ENCODE results near the gene LBX2. TPM values are rescaled to one million over a fixed set of nuclear protein-coding genes. Genes with fewer than 3 reads are reported as not detected.
"Not testable (repeated sequence)": the region's sequence is repeated elsewhere in the genome, so short reads cannot be mapped to it uniquely, and the experiment has no call there.

The LBX2 gene
- total RNA-seq, 1 donor from 2014 or later = 3.3 TPM

DNA sequence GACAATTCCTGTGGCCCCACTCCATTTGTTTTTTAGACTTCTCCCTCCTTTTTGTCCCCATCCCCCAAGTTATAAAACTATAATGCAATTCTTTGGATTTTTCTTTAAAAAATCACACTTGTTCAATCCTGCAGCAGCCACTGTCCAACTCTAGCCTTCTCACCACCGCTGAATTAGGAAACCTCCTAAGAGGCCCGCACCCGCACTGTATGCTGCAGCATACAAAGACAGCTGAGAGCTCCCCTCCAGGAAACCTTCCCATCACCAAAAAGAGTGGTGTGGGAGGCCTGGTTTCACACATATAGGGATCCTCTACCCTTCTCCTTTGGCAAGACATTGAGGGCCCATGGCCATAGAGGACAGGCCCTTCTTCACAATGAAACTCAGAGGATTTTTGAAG is 5.2 kb upstream of the LBX2 start:
- DNase-seq (ENCODE audit: low spot score) = no peak

DNA sequence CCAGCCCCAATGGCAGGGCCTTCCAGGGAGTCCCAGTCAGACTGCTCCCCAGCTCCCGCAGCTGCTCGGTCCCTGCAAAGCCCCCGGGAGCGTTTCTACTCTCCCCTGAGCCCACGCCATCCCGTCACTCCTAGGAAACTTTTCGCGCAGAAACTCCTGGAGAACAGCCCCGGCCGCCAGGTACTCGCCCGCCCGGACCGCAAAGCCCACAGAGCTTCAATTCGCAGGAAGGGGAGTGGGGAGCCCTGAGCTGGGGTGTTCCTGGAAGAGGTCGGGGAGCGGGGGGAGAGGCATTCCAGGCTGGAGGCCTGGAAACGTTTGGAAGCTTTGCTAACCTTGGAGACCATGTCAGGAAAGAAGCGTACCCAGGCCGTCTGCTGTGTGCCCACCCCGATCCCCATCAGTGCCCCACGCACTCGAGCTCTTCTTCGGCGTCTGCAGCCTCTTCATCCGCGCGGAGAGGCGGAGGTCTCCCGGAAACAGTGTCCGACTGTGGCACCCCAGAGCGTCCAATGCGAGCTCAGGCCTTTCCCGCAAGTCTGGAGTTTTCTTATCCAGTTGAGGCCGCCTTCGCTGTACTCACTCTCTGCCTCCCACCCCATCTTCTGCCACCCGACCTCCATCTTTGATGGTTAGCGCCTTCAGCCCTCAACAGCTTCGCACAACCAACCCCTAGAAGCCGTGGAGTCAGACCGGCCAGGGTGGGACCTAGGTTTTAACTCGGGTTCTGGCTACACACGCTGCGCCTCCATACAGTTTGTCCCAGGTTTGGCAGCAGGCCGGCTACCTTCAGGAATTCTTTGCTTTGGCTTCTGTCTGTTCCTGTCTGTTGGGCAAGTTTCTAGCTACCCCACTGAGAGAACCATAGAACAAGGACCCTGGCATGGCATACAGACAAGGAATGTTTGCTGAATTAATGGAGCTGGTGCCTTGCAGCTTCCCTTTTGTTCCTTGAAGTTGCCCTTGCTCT is 4.4 kb upstream of the LBX2 start:
- no peak for DNase-seq (ENCODE audit: low spot score)

DNA sequence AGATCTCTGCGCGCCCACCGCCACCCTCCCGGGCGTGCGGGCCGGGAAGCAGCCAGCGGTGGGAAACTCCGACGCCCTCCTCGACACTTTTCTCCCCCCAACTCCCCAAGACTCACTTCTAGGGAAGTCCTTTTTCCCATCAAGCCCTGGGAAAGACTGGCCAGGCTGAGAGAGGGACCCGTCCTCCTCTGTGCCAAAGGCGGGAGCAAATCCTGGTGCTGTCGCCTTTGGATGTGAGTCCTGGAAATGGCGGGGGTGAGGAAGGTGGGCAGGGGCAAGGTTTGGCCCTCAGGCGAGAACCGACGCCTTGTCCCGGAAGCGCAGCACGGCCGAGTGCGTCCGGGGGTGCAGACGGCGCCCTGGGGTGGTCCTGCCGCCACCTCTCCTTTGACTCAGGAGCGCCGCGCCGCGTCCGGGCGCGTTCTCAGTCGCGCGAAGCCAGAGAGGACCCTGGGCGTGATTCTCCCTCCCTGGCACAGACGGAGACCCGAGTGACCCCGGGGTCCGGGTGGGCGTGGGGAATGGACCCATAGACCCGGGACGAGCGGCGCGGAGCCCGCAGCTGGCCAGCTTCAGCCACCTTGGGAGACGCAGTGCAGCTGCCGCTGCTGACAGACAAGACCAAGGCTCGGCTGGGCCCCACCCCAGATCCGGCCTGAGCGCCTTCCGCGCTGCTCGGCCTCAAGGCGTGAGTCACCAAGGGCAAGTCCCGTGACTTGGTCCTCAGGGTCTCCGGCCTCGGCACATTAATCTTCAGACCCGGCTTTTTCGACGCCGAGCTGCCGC is 3.5 kb upstream of the LBX2 start:
- peak; percentile 84 for DNase-seq (ENCODE audit: low spot score)

DNA sequence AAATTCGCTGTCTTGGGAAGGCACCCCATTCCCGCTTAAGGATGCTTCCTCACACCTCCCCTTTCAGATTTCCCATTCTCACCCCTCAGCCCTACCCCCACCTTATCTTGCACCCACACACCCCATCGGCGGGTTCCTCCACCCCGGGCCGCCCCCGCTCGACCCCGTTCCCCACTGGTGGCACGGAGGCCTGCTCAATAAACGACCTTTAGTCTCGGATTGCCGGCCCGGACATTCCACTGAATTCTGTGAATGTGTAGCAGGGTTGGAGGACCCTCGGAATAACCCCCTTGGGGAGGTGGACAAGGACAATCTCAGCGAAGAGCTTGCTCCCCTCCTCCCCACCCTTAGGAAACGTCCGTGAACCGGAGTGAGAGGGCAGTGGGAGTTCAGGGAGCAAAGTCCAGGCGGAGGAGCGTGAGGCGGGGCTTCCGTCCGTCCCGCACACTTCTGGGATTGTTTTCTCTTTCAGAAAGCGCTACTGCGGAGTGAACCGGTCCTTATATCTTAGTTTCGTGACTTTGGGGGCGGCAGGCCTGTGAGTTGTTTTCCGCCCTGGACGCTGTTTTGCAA is 2.8 kb upstream of the LBX2 start:
- peak; percentile 64 for DNase-seq (ENCODE audit: low spot score)

DNA sequence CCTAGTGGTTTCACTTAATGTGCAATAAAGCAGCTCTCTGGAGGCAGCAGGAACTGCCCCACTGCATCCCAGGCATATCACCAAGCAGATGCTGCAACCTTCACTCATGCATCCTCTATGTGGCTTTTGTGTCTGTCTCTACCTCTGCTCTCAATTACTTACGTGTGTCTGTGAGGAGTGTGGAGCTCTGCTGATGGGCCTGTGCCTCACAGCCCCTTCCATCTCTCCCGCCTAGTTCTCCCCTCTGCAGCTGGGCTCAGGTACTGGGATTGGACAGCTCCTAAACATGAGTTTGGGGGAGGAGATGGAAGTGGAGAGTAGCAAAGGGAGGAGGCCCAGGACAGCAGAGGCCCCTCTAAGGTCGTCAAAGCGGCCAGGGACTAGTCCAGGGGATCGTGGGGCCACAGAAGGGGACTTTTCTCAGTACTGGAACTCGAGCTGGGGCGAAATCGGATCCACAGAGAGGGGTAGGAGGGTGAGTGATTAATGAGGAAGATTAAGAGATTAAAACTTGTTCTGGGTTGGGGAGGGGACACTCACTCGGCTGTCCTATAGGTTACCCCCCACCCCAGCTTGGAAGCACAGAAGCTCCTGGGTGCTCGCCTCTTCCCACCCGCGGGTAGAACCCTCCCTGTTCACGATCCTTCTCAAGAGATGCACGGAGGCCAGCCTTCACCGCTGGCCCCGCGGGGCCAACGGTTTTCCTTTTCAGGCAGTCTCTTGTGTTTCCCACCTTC is 2.1 kb upstream of the LBX2 start:
- no peak for DNase-seq (ENCODE audit: low spot score)

DNA sequence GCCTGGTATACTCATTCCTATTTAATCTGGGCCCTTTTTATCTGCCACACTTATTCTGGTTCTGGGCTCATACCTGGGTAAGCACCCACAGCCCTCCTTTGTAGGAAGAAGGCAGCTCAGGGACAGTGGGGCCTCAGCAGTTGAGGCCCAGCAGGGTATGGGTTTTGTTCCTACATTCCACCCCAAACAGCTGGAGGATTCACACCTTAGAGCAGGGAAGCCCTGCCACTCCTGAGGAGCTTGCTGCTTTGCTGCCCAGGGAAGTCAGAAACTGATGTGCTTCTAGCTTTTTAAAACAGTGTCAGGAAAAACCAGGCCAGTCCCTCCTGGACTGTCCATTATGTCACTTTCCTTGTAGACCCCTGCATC is 1.2 kb upstream of the LBX2 start:
- no peak for DNase-seq (ENCODE audit: low spot score)

DNA sequence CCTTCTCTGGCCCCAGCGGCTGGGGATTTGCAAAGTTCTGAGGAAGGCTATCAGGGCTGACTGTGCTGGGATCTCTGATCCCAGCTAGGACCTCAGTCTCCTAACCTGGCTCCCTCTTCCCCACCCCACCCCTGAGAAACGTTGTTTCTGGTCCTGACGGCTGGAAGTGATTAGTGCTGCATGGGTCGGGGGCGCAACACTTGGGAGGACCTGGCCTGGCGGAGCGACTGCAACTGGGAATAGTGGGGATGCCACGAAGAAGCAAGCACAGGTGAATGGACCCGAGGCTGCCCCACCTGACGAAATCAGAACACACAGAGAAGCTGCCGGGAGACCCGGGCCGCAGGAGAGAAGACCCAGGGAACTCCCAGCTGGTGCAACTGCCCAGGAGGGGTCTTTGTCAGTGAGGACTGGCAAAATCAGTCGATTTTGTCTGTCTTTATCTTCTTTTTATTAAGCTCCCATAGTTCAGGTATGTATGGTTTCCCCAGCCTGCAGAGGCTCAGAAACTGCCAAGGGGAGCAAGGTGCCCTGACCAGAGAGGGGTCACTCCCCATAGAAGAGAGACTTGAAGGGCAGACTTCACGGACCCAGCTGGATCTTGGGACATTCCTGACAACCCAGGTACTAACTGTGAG is 656 bp upstream of the LBX2 start:
- DNase-seq (ENCODE audit: low spot score) = no peak

DNA sequence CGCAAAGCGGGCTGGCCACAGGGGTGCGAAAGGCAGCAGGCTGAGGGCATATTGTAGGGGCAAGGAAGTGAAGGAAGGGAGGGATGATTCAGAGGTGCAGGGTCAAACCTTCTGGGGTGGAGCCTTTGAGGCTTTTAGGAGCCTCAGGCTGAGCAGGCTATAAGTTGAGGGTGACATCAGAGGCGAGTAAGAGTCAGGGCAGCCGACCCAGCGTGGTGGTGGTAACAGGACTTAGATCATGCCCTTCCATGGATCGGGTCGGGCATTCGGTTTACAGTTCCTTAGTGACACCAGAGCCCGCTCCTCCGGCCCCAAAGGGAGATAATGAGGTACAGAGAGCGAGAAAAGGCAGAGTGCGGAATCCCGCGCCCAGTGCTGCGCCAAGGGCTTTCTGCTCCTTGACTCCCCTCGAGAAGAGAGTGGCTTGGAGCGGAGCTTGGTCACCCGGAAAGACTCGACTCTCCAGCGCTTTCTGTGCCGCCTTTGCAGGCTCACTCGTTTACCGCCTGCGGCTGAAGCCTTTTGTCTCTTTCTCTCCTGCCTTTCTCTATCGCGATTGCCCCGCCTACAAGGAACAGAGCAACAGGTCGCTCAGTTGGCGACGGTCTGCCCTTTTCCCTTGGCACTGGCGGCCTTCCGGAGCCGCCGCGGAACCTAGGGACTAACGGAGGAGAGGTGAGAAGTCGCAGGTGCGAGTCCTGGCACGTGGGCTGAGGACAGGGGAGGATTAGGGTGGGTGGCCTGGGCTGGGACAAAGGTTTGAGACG is 720 bp downstream of the LBX2 start:
- no peak for DNase-seq (ENCODE audit: low spot score)

DNA sequence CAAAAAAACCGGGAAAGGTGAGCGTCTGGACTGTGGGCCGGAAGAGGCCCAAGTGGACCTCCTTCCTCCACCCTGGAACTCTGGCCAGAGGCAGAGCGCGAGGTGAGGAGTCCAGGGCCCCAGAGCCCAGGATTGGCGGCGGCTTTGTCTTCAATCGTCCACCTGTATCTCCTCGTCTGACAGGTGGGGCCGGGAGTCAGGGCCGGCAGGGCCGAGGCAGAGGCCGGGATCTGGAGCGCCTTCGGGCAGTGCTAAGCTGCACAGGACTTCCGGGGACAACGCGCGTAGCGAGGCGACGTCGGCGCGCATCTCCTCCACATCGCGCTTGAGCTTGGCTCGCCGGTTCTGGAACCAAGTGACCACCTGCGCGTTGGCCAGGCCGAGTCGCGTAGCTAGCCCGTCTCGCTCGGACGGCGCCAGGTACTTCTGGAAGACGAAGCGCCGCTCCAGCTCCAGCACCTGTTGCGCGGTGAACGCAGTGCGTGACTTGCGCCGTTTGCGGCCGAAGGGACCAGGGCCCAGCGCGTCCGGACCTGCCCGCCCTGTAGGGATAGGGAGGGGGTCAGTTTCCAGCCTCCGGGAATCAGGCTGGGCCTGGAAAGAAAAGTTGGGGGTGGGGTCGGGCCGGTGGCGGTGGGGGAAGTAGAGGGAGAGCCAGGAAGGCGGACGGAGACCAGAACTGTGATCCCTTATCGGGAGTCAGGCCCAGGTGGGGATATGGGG is 1.5 kb downstream of the LBX2 start:
- peak; percentile 30 for DNase-seq (ENCODE audit: low spot score)

DNA sequence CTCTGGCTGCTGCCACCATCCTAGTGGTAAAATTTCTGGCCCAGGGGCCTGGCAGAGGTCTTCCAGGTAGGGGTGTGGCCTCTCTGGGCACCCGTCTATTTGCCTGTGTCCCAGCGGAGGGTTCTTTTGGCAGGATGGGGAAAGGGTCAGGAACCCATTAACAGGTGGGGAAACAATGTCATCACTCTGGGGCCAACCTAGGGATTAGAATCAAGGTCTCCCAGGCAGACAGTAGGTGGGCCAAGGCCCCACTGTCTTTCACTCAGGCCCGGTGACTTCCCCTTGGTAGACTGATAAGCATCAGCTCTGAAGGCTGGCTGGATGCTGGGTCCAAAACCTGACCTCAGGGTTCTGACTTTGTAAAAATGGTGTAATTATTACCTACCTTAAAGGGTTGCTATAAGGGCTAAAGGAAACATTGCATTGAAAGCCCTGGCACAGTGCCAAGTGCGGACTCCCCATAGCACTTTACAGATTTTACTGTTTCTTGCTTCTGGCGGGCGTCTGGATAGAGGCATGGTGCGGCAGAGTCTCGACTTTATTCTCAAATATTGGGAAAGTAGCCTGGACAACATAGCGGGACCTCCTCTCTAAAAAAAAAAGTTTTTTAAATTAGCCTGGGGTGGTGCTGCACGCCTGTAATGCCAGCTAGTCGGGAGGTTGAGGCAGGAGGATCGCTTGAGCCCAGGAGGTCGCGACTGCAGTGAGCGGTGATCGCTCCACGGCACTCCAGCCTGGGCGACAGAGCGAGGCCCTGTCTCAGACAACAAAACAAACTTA is 2.2 kb downstream of the LBX2 start:
- no peak for DNase-seq (ENCODE audit: low spot score)

DNA sequence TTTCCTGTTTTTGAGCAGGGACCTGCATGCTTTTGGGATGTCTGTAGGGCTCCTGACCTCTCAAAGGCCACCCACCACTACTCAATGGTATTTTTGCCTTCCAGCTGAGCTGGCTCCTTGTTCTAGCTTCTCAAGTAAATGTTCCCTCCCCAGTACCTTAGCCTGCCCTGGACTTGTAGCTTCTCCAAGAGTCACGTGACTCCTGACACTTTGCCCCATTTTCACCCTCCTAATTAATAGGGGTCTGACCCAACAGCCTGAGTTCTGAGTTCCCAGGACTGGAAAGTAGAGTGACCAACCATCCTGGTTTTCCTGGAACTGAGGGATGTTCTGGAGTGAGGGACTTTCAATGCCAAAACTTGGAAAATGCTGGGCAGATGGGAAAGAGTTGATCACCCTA is 4.0 kb downstream of the LBX2 start:
- no peak for DNase-seq (ENCODE audit: low spot score)

DNA sequence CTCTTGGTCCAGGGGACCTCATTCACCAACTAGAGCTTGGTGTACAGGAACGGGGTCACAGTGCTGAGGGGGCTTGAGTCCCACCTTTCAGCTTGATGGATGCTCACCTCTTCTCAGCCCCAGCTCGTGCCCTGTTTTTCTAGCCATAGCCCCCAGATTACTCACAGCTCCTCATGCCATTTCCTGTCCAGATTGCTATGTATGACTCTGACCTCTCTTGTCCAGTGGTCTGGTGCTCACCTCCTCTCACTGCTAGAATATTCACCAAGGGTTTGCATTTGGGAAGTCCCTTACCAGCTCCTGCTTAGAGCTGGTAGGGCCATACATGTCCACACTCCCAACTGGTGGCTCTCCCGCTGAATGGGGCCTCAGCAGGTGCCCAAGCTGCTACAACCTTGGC is 5.9 kb downstream of the LBX2 start:
- DNase-seq (ENCODE audit: low spot score) = no peak

DNA sequence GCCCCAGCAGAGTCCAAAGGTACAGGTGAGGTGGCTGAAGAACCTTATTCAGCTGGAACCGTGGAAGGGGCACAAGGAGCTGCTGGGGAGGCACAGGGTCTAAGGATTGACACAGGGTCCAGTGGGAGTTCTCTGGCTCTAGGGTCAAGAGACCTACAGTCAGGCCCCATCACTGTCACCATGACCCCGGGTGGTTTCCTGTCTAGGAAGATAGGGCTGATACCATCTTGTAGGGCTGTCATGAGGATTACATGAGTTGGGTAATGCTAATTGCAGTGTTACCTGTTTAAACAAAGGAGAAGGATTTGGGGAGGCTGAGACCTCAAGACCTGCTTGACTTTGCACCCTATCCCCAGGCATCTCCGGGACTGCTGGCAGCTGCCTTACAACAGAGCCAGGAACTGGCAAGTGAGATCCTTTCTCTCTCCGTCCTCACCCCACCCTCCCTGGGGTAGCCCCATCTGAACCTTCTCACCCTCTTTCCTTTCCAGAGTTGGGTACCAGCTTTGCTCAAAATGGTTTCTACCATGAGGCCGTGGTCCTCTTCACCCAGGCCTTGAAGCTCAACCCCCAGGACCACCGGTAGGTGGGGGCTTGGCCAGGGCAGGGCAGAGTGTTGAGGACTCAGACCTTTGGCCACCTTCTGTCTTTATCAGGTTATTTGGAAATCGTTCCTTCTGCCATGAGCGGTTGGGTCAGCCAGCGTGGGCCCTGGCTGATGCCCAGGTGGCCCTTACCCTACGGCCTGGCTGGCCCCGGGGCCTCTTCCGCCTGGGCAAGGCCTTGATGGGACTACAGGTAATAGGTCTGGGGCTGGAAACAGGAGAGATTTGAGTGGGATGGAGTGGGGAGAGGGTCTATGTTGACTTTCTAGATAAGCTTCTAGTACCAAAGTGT is 7.5 kb downstream of the LBX2 start:
- no peak for DNase-seq (ENCODE audit: low spot score)

DNA sequence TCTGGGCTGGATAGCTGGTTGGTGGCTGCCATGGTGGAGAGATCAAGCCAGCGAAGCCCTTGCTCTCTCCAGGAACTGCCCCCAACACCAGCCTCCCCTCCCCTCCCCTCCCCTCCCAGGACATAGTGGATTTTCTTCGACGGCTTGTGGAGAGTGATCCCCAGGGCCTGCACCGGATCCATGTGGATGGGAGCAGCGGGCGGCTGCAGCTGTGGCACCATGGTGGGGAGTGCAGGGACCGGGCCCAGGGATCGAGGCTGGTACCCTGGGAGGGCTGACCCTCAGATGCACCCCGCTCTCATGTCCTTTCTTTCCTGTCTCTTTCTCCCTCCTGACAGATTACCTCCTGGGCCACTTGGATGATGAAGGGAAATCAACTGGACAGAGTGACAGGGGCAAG is 9.5 kb downstream of the LBX2 start:
- DNase-seq (ENCODE audit: low spot score) = no peak

DNA sequence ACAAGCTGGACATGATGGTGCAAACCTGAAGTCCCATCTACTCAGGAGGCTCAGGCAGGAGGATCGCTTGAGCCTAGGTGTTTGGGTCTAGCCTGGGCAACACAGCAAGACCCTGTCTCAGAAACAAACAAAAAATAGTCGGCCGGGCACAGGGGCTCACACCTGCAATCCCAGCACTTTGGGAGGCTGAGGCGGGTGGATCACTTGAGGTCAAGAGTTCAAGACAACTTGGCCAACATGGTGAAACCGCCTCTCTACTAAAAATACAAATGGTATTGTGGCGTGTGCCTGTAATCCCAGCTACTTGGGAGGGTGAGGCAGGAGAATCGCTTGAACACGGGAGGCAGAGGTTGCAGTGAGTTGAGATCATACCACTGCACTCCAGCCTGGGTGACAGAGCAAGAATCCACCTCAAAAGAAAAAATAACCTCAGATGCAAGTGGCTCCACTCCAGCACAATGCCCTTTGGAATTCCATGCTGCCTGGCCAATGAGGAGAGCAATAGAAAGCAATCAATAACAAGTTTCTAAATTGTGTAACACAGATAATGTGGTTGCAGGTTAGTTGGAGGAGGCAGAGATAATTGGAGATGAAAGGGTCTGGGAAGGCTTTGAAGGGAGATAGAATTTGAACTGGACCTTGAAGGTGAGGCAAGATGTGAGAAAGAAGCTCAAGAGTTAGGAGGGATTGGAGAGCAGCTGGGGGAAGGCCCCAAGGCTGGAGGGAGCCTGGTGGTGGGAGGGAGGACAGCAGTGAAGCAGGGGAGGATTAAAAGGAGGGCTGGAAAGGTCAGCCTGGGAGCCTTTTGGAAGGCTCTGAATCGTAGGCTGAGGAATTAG is 10.5 kb downstream of the LBX2 start:
- DNase-seq (ENCODE audit: low spot score) = peak; percentile 71

DNA sequence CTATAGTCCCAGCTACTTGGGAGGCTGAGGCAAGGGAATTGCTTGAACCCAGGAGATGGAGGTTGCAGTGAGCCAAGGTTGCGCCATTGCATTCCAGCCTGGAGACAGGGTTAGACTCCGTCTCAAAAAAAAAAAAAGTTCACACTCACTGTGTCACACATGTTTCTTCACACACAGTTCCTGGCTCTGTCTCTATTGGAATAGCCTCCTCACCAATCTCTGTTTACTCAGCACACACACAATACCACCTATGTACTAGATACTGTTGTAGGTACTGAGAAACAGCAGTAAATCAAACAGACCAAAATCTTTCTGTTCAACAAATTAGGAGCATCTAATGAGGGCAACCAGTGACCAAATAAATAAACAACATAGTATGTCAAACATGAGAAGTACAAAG is 13.3 kb downstream of the LBX2 start:
- DNase-seq (ENCODE audit: low spot score) = no peak

DNA sequence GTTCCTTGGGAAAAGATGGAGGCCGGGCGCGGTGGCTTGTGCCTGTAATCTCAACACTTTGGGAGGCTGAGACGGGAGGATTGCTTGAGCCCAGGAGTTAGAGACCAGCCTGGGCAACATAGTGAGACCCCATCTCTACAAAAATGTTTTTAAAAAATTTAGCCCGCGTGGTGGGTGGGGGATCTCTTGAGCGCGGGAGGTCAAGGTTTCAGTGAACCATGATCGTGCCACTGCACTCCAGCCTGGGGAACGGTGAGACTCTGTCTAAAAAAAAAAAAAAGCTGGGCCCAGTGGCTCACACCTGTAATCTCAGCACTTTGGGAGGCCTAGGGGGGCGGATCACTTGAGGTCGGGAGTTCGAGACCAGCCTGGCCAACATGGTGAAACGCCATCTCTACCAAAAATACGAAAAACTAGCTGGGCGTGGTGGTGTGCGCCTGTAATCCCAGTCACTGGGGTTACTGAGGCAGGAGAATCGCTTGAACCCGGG is 15.7 kb downstream of the LBX2 start:
- not testable (repeated sequence) for DNase-seq (ENCODE audit: low spot score)

Measured in mucosa of gallbladder (tissue), 1 donor.